ENCODE measurements around the gene CPNE4.
"Not testable (repeated sequence)": the region's sequence is repeated elsewhere in the genome, so short reads cannot be mapped to it uniquely, and the experiment has no call there.

Gene CPNE4

DNA sequence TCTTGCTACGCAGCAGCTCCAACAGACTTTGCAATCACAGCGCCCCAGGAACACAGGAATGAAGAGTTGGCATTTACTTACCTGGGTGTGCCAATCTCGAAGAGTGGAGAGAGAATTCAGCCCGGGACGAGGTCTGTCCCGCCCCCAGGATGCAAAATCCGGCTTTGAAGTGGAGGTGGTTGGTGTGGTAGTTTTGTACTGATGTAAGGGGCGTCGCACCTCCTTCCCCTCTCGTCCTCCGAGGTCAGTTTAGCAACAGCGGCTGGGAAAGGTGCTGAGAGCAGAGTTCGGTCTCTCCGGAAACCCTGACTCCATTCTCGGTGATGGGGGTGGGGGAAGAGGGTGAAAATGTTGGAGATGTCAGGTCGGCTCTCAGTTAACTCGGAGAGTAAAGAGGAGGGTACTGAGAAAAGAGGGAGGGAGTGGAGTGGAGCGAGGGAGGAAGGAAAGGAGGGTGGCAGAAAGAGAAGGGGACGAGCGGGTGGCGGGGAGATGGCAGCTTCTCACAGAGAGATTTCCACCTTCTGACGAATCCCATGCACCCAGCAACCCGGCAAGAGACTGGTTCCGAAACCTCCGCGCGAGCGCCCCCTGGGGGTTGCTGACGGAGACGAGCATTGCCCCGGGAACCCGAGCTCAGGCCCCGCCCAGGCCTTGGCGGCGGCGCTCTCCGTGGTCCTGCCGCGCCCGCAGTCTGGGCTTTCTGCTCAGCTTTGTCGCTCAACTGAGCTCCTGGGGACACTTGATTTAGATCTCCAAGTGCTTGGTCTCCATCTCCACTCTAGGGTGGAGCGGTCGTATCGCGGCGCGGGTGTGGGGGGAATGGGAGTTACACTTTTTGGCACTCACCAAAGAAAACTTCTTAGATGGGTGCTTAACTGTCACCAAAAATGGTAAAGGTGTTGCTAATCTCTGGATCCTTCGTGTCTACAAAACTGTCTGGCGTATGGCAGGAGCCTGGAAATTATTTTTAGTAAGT is at the start of gene CPNE4:
Gene CPNE4, minus strand, starts transcription at position 529 of the 979 bp plus-strand sequence.
- DNase-seq (ENCODE audit: extremely low read depth in 1 of 2, low read depth in 1 of 2), result peak in 1 of 2 donors; percentile 25

DNA sequence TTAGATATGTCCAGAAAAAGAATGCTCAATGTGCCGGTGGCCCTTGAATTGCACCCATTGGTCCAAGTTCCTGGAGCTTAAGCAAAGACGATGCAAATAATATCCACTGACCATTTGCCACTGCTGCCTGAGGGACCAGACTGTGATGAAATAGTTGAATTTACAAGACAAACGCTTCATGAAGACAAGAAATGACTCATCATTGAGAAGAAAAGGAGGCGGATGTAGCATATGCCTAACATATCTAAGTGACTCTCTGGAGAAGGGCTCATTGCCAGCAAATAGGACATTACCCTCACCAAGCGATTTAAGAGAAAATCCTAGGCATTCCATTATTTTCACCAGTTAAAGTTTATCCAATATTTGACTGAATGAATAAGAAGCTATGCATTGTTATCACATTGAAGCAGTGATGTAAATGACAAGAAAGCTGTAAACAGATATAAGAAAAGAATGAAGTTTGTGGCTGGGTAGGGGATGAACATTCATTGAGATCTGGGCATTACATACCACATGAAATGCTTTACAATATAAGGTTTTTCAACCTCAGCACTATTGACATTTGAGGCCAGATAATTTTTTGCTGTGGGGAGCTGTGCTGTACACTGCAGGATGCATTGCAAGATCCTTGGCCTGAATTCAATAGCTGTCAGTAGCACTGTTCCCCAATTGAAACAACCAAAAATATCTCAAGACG is 48.9 kb upstream of the CPNE4 start:
- no peak for DNase-seq (ENCODE audit: extremely low read depth in 1 of 2, low read depth in 1 of 2)

DNA sequence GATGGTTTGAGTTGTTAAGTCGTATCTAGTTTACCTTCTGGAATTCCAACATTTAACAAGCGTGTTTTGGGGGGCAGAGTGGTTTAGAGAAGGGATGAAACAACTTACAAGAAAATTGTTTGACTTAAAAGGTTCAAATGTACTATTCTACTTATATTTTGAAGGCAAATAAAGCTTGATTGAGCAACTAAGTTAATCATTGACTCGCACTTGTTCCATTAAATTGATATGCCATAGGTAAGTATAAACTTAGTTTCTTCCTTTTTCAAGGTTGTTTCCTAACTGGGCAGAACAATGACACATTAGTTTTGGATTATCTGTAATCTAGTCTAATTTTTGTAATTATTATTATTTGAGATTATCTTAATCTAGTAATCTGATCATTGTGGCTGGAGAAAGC is 48.3 kb upstream of the CPNE4 start:
- no peak for DNase-seq (ENCODE audit: extremely low read depth in 1 of 2, low read depth in 1 of 2)

DNA sequence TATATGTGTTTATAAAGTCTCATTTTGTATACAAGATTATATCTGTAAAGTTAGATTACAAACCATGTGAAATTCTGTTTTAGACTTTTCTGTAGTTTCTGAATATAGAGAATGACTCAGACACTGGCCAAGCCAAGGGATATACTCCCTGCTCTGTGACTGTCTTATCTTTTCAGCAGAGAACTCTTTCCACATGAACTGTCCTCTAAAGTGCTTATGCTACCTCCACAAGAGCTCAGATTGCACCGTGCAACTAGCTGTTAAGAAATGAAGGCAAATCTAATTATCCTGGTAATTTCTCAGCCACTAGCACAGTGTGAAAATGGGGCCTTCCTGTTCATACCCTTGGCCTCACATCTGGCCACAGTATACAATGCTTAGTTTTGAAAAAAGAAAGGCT is 44.3 kb upstream of the CPNE4 start:
- no peak for DNase-seq (ENCODE audit: extremely low read depth in 1 of 2, low read depth in 1 of 2)

DNA sequence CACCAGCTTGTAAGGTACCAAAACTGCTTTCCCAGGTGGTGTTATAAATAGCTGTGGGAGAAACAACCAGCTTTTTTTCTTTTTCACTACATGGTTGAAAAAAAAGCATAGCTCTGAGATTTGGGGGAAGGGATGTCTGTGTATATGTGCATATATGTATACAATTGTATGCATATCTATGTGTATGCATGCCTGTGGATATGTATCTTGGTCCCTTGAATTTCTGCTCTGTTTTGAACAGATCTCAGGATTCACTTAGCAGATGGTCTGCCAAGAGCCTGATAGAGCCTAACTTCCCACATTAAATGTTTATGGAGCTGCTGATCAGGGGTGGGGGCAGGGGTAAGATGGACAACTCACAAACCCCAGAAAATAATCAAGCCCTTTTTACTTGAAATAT is 39.0 kb upstream of the CPNE4 start:
- DNase-seq (ENCODE audit: extremely low read depth in 1 of 2, low read depth in 1 of 2), result no peak

DNA sequence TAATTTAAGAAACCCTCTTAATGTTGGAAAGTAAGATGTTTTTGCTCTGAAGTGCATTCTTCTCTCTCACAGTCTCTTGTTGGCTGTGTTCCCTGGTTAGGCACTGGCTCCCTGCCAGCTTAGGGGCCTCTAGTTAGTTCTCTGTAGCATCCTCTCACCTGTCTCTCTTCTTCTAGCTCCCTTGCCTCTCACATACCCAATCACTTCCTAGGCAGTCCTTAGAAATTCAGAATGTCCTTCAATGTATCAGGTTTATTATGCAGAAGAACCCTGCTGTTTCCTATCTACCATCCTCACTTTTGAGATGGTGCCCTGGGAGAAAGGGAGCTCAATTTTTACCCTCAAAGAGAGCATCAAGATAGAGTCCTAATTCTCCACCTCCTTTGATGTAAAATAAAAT is 36.2 kb upstream of the CPNE4 start:
- DNase-seq (ENCODE audit: extremely low read depth in 1 of 2, low read depth in 1 of 2), result no peak

DNA sequence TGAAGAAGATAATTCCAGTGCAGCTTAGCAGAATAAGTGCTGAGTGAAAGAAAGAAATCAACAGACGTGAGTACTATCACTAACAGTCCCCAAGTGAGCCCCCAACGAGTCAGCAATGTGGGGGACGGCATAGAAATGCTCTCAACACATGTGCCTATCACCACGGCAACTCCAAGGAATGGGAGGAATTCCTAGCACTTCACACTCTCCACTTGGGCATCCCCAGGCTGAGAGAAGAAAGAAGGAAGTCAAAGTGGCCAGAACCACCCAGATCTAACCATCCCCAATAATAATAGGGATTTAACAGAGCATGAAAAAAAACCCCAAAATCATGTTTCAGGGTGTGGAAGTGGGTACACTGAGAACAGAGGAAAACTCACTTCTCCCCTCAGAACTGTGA is 29.3 kb upstream of the CPNE4 start:
- no peak for DNase-seq (ENCODE audit: extremely low read depth in 1 of 2, low read depth in 1 of 2)

DNA sequence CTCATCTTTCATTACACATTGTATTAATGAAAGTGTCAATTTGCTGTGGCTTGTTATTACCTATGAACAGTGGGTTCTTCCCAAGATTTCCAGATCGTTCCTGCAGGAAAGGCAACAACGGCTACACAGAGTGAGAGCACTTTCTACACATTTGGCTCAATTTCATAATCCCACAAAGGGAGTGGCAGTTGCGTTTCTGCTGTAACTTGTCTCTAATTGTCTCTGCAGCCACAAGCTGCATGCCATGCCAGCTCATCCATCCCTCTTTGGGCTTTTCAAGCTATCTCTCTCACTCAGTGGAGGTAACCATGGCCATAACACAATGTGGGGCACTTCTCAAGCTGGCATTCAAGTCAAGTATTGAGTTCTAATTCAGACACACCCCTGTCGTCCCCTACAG is 27.7 kb upstream of the CPNE4 start:
- no peak for DNase-seq (ENCODE audit: extremely low read depth in 1 of 2, low read depth in 1 of 2)

DNA sequence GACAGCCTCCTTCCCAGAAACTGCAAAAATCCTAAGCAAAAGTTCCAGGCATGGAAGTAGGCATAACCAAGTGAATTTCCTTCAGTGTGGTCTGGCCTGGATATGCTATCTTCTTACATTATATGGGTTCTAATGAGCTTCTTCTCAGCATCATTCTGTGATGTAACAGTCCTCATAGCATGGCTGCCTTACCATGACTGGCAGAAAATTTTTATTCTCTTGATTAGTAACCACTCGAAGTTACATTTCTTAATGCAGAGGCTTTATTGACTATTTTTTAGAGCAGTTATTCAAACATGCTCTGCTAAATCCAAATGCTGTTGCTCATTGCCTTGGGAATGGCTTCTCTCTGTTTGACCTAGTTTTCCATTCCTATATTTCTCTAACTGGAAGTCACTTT is 21.1 kb upstream of the CPNE4 start:
- no peak for DNase-seq (ENCODE audit: extremely low read depth in 1 of 2, low read depth in 1 of 2)

DNA sequence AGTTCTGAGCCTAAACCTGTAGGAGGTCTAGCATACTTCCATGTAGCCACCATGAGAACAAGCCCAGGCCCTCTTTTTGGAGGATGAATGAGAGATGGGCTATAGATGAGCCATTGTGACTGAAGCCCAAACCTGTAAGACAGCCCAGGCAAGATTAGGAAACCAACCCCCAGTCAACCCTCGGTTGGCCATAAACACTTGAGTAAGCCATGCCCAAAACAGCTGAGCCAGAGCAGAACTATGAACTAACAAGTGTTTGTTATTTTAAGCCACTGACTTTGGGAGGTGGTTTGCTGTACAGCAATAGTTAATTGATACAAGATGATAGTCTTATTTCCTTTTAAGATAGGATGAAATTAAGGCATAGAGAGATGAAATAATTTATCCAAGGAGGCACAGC is 12.4 kb upstream of the CPNE4 start:
- DNase-seq (ENCODE audit: extremely low read depth in 1 of 2, low read depth in 1 of 2), result no peak

DNA sequence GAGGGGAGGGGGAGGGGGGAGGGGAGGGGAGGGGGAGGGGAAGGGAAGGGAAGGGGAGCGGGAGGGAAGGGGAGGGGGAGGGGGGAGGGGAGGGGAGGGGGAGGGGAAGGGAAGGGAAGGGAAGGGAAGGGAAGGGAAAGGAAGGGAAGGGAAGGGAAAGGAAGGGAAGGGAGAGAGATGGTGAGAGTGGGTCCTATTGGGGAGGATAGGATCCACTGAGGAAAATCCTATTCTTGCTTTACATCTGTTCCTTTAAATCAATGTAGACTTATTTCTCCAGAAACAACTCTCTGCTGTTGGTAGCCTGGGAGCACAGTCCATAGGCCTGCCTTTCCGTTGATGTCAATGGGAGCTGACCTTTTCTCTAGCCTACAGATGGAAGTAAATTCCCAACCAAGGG is 10.1 kb upstream of the CPNE4 start:
- not testable (repeated sequence) for DNase-seq (ENCODE audit: extremely low read depth in 1 of 2, low read depth in 1 of 2)

DNA sequence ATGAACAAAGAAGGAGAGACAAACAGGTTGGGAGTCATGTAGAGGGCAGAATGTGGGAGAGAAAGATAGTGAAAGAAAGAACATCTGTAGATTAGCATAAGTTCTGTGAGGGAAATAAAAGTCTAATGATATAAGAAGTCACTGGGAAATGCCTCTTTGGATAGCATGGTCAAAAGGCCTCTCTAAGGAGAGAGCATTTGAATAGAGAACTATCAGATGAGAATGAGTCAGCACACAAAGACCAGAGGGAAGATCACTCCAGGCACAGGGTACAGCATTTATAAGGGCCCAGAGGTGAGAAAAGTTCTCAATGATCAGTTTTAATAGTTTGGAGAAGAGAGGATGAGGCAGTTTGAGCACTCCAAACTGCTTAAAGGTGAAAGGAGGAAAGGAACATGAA is 7.9 kb upstream of the CPNE4 start:
- no peak for DNase-seq (ENCODE audit: extremely low read depth in 1 of 2, low read depth in 1 of 2)

DNA sequence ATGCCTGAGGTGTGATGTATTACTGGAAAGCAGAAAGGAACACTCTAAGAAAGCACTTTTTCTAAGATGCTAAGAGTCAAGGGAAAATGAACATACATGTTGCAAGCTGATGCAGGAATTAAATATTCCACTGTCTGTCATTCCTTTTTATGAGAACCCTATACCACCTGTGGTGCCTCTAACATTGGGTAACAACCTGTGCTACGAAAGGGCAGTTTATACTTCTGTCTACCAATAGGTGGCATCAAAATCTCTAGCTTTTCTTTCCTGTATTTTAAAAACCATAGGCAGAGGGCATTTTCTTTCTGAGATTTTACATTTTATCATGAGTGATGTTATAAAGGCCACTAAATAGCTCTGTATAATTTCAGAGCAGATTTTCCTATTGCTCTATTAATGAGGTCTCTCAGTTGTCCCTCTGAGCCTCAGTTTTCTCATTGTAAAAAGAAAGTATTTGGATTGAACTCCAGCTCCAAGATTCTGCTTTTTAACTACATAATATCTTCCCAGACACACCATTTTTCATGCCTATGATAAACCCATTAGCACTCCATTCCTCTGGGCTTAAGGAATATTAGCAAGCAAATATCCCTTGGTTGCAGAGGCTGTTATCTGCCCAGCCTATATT is 3.5 kb upstream of the CPNE4 start:
- no peak for DNase-seq (ENCODE audit: extremely low read depth in 1 of 2, low read depth in 1 of 2)

DNA sequence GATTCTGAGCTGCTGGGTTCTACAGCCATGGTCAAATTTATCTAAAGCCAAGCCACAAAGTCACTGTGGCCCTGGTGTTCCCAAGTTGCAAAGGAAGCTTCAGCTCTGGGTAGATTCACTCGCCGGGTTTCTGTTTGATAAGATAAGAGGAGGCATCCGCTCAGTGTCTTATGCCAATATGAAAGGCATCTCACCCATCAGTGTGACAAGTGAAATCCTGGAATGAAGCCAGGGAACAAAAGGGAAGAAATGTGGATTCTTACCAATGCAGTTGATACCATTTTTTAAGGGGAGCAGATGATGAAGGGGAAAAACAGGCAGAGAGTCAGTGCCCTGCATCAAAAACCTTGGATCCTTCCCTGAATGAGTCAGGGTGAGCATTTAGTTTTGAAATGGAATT is 2.8 kb upstream of the CPNE4 start:
- no peak for DNase-seq (ENCODE audit: extremely low read depth in 1 of 2, low read depth in 1 of 2)

DNA sequence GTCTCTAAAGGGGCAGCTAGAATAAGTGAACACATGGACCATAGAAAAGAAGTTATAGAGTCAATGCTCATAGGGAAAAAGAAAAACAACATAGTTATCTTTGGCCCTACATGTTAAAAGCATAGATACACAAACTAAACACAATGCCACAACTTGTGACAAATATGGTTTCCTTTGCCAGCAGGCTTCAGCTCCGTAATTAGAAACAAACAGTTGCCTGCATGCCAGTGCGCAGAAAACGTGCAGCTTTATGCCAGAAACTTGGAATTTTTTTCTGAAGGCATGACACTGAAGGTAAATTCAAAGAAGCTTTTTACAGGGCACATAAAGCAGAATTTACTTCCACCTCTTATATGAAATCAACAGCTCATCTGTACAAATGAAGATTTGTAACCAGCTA is 2.2 kb upstream of the CPNE4 start:
- no peak for DNase-seq (ENCODE audit: extremely low read depth in 1 of 2, low read depth in 1 of 2)

DNA sequence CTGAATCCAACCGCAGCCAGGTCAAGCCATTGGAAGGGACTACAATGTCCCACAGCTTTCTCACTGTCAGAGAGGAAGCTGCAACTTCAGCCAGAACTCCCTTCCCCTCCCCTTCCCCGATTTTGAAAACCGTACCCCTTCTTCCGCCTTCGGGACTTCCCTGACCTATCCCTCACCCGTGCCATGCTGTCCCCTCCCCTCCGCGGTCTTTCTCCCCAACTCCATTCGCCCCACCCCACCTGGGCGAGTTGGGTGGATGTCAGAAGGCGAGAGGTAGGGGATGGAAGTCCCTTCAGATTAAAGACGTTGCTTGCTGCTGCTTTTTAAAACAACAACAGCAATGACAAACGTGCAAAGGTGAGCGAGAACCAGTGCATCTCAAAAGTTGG is 723 bp downstream of the CPNE4 start:
- DNase-seq (ENCODE audit: extremely low read depth in 1 of 2, low read depth in 1 of 2), result no peak

DNA sequence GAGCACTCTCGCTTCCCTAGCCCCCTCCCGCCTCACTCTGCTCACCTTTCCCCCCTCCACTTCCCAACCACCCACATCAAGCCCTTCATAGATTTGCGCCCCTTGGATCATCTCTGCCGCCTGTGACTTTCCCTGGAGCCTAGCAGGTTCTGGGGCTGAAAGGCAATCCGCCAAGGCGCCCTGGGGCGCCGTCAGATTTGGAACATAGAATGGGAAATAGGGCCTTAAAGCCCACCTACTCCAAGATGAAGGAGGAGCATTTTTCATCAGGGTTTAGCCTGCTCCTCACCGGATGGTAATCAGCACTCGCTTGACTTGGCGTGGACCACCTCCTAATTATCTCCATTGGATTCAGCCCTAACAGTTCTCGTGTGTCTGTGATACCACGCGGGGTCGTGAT is 1.3 kb downstream of the CPNE4 start:
- DNase-seq (ENCODE audit: extremely low read depth in 1 of 2, low read depth in 1 of 2), result no peak

DNA sequence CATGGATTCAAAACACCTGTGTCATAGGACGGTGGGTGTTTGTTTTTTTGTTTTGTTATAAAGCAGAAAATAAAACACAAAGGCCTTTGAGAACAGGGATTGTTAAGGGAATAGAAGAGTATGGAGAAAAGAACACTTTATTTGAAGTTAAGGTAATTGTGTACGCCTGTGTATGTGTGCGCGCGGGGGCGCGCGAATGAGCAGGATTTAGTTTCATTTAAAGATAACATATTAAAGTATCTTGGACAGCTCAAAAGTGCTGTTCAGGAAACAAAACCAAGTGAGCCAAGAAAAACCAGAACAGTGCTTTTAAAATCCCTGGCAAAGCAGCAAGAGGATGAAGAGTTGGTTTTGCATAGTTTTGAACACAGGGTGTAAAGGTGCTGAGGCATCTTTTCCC is 1.9 kb downstream of the CPNE4 start:
- DNase-seq (ENCODE audit: extremely low read depth in 1 of 2, low read depth in 1 of 2), result no peak

DNA sequence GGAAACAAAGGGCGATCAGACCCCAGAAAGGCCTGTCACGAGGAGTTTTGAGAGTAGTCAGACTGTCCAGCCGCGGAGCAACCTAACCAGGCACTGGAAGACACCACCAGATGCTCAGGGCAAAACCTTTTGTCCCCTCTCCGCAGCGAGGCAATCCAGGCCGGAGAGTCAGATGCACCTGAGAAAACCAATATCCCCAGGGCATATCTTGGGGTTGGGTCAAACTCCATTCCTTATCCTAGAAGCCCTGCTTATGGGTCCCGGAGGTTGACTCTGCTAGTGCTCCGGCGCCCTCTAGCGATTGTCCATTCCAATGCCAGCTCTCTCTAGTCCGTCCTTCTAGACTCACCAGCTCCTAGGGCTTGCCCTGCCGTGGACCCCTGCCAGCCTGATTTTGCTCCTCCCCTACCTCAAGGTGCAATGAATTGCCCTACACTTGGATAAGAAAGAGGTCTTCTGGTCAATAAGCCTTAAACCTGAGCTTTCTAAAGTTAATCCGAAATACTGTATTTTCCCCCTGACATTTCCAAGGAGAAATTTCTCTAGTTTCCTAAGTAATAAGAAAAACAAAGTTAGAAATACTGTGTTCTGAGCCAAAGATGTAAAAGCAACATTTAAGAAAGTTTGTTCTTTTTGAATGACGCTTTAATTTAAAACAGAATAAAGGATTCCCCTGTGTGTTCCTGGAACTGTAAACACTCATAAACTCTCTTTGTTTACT is 5.5 kb downstream of the CPNE4 start:
- peak in 1 of 2 donors; percentile 12 for DNase-seq (ENCODE audit: extremely low read depth in 1 of 2, low read depth in 1 of 2)

DNA sequence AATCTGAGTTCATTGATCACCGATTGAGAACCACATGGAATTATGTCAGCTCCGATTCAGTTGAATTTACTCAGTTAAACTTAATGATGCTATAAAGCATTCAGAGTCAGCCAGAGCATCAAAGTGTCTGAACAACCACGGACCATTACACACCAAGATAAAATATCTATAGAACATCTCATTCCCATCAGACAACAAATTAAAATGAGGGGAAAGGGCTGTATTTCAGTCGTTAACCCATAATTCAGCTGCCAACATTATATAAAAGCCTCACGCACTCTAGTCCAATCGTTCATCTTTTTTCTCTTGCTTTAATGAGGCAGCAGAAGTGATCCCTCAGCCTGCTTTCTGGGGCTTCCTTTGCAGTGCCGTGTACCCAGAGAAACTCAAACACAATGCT is 11.9 kb downstream of the CPNE4 start:
- no peak for DNase-seq (ENCODE audit: extremely low read depth in 1 of 2, low read depth in 1 of 2)

DNA sequence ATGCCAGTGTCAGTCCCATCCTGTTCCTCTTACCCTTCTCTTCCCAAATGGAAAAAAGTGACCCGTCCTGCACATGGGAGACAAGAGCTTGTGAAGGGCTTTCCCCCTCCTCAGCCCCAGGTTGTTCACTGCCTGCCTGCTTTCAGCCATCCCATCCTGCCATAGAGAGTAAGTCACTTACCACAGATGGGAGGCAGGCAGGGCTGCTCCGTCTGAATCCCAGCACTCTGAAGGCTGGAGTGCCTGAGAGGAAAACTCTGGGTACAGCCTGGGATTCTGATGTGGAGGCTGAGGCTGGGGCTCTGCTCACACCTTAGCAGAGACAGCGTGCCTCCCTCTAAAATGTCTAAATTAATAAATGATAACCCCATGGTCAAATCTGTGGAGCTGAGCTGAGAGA is 14.8 kb downstream of the CPNE4 start:
- DNase-seq (ENCODE audit: extremely low read depth in 1 of 2, low read depth in 1 of 2), result no peak

Measured in activated CD8-positive, alpha-beta memory T cell treated with anti-CD3 and anti-CD28 coated beads for 1 hour (primary cell).